B cell (primary cell): ENCODE results near the gene SPATA20.

Experiments used
- CTCF ChIP-seq: fragments of 200-600 bp; IDR thresholded peaks from one replicate; pipeline ENCODE4 v1.8.0; 2022; ENCODE audit warnings: antibody characterized with exemption, mild to moderate bottlenecking
- EZH2 ChIP-seq: IDR thresholded peaks from 2 replicates; pipeline ENCODE4 v1.6.1; 2012; ENCODE audit warnings: borderline replicate concordance, low read depth, mild to moderate bottlenecking, moderate library complexity, low read length; ENCODE audit not compliant: insufficient read depth, poor library complexity, severe bottlenecking

- TF ChIP-seq CTCF (no peak), EZH2 (no peak)
Observed at GRCh38 chr17:50560185-50560824, 13.3 kb downstream of the SPATA20 start, which contains the start of gene CACNA1G.
